GM18858 (cell line): ENCODE data around the gene EVL.

Source experiments
- ATAC-seq: cut with Tn5 transposase; IDR thresholded peaks from one replicate; pipeline ENCODE4 v1.9.1; 2021; ENCODE audit not compliant: unreplicated experiment

Gene EVL

GRCh38 chr14:100038065-100038464 lies 27.2 kb upstream of the EVL start:
- ATAC-seq = no peak

- ATAC-seq = no peak
Observed at GRCh38 chr14:100039903-100040302, 25.3 kb upstream of the EVL start.

GRCh38 chr14:100041271-100041670 lies 24.0 kb upstream of the EVL start:
- ATAC-seq = no peak

- no peak for ATAC-seq
Observed at GRCh38 chr14:100042286-100042685, 22.9 kb upstream of the EVL start.

GRCh38 chr14:100045642-100046344 lies 19.4 kb upstream of the EVL start:
- no peak for ATAC-seq

- no peak for ATAC-seq
Observed at GRCh38 chr14:100047600-100047999, 17.6 kb upstream of the EVL start.

- ATAC-seq = no peak
Observed at GRCh38 chr14:100048786-100049185, 16.4 kb upstream of the EVL start.

- no peak for ATAC-seq
Observed at GRCh38 chr14:100049220-100049619, 16.0 kb upstream of the EVL start.

- no peak for ATAC-seq
Observed at GRCh38 chr14:100051103-100051502, 14.1 kb upstream of the EVL start.

- no peak for ATAC-seq
Observed at GRCh38 chr14:100051543-100051942, 13.7 kb upstream of the EVL start.

GRCh38 chr14:100052819-100053218 lies 12.4 kb upstream of the EVL start:
- no peak for ATAC-seq

GRCh38 chr14:100054316-100055075 lies 10.7 kb upstream of the EVL start:
- ATAC-seq = no peak

- no peak for ATAC-seq
Observed at GRCh38 chr14:100056431-100056830, 8.8 kb upstream of the EVL start.

- ATAC-seq = no peak
Observed at GRCh38 chr14:100056964-100057795, 8.0 kb upstream of the EVL start.

GRCh38 chr14:100058777-100059437 lies 6.3 kb upstream of the EVL start:
- peak; percentile 74 for ATAC-seq

GRCh38 chr14:100059438-100059781 lies 5.8 kb upstream of the EVL start:
- no peak for ATAC-seq

GRCh38 chr14:100060760-100061159 lies 4.5 kb upstream of the EVL start:
- no peak for ATAC-seq

GRCh38 chr14:100062590-100062989 lies 2.6 kb upstream of the EVL start:
- ATAC-seq = no peak

- no peak for ATAC-seq
Observed at GRCh38 chr14:100063314-100063941, 1.8 kb upstream of the EVL start.

- ATAC-seq = peak; percentile 1
Observed at GRCh38 chr14:100064335-100065092, 708 bp upstream of the EVL start.
